HG02642 (cell line): ENCODE measurements around the gene ERBB4.

Source experiments
- ATAC-seq: cut with Tn5 transposase; IDR thresholded peaks from one replicate; pipeline ENCODE4 v1.9.1; 2021; ENCODE audit warnings: mild to moderate bottlenecking; ENCODE audit not compliant: unreplicated experiment, poor library complexity

ERBB4 gene

GRCh38 chr2:212441821-212442220 is 96.8 kb downstream of the ERBB4 start:
- no peak for ATAC-seq

GRCh38 chr2:212441141-212441540 is 97.5 kb downstream of the ERBB4 start:
- ATAC-seq: no peak

- ATAC-seq: no peak
These were observed 109.7 kb downstream of the ERBB4 start for GRCh38 chr2:212428681-212429478.

- ATAC-seq: no peak
These were observed 111.0 kb downstream of the ERBB4 start for GRCh38 chr2:212427638-212428037.

- ATAC-seq: no peak
These were observed 111.8 kb downstream of the ERBB4 start for GRCh38 chr2:212426637-212427412.

- ATAC-seq: no peak
These were observed 114.5 kb downstream of the ERBB4 start for GRCh38 chr2:212424082-212424481.

- no peak for ATAC-seq
These were observed 115.5 kb downstream of the ERBB4 start for GRCh38 chr2:212423089-212423488.

GRCh38 chr2:212421556-212422334 is 116.9 kb downstream of the ERBB4 start:
- no peak for ATAC-seq

- ATAC-seq: no peak
These were observed 122.5 kb downstream of the ERBB4 start for GRCh38 chr2:212416086-212416485.

GRCh38 chr2:212414767-212415211 is 123.8 kb downstream of the ERBB4 start:
- ATAC-seq: no peak

GRCh38 chr2:212409560-212409959 is 129.0 kb downstream of the ERBB4 start:
- ATAC-seq: no peak

- no peak for ATAC-seq
These were observed 130.1 kb downstream of the ERBB4 start for GRCh38 chr2:212408524-212408923.

- ATAC-seq: no peak
These were observed 131.9 kb downstream of the ERBB4 start for GRCh38 chr2:212406716-212407115.

- ATAC-seq: no peak
These were observed 136.3 kb downstream of the ERBB4 start for GRCh38 chr2:212402316-212402715.

GRCh38 chr2:212398316-212398715 is 140.3 kb downstream of the ERBB4 start:
- no peak for ATAC-seq

- ATAC-seq: no peak
These were observed 146.1 kb downstream of the ERBB4 start for GRCh38 chr2:212392544-212392943.

GRCh38 chr2:212392043-212392442 is 146.6 kb downstream of the ERBB4 start:
- ATAC-seq: no peak

- ATAC-seq: no peak
These were observed 151.5 kb downstream of the ERBB4 start for GRCh38 chr2:212387146-212387545.

- no peak for ATAC-seq
These were observed 153.4 kb downstream of the ERBB4 start for GRCh38 chr2:212385241-212385640.

- ATAC-seq: no peak
These were observed 154.6 kb downstream of the ERBB4 start for GRCh38 chr2:212384027-212384426.
